GM12878 (cell line): Measurements from ENCODE around the gene BMF. TPM values are rescaled to one million over a fixed set of nuclear protein-coding genes. Genes with fewer than 3 reads are reported as not detected.
"Not testable (repeated sequence)": the region's sequence is repeated elsewhere in the genome, so short reads cannot be mapped to it uniquely, and the experiment has no call there.

Experiments
- ATAC-seq: fragments of 200-7000 bp; cut with Tn5 transposase; 3 replicates; pipeline ENCODE4 v1.9.1; 2020; ENCODE audit warnings: mild to moderate bottlenecking, moderate library complexity
- BruUV-seq: library from RNA; stranded (reverse); fragments of 400-500 nt; replicated peaks from 2 replicates; lab custom pipeline; 2021; lab: Mats Ljungman, UMichigan
- CTCF ChIA-PET: fragments of 300-600 bp; sonication (Branson Sonifier 250); formaldehyde crosslinking; extraction: SDS; loops from one replicate; lab custom pipeline; 2021; ENCODE audit warnings: inconsistent platforms; lab: Yijun Ruan, JAX
- POLR2A ChIA-PET: fragments of 350-600 bp; formaldehyde crosslinking; extraction: SDS; loops from one replicate; lab custom pipeline; 2021; ENCODE audit warnings: inconsistent platforms; lab: Charles Lee
- RAD21 ChIA-PET: fragments of 300-600 bp; sonication (Branson Sonifier 250); formaldehyde crosslinking; loops from one replicate; lab custom pipeline; 2023; ENCODE audit warnings: antibody characterized with exemption; ENCODE audit not compliant: unreplicated experiment; lab: Charles Lee
- SMC1A ChIA-PET: fragments of 300-600 bp; sonication (Branson Sonifier 250); formaldehyde crosslinking; loops from one replicate; lab custom pipeline; 2023; ENCODE audit not compliant: unreplicated experiment, uncharacterized antibody; lab: Charles Lee
- DNase-seq: peaks from one replicate; pipeline ENCODE4 v3.0.0-alpha.2; 2011; ENCODE audit warnings: low read depth, low spot score
- FAIRE-seq: peaks from 3 replicates; lab custom pipeline; 2011; peaks lifted over from hg19 to GRCh38; lab: Jason Lieb, UNC
- H2AFZ ChIP-seq: 2 replicates; pipeline ENCODE4 v1.6.0; 2011; ENCODE audit warnings: low read depth, low read length, control low read depth; ENCODE audit not compliant: control insufficient read depth
- H3K27ac ChIP-seq: 2 replicates; pipeline ENCODE4 v1.5.1; 2011; ENCODE audit warnings: control low read depth; ENCODE audit not compliant: control insufficient read depth, insufficient read depth
- H3K27me3 ChIP-seq, 2 experiments: replicated peaks in 1 of 2; 2 replicates each; pipeline versions ENCODE4 v1.6.0 to v1.6.1; 2011; ENCODE audit warnings: low read length in 1 of 2; ENCODE audit not compliant: control insufficient read depth in 2 of 2, insufficient read depth in 2 of 2
- H3K36me3 ChIP-seq, 2 experiments: 2 replicates each; pipeline ENCODE4 v1.5.1; 2011; ENCODE audit warnings: low read length in 1 of 2; ENCODE audit not compliant: control insufficient read depth in 2 of 2, insufficient read depth in 2 of 2
- H3K4me1 ChIP-seq: 2 replicates; pipeline ENCODE4 v1.6.1; 2011; ENCODE audit warnings: mild to moderate bottlenecking, low read length, moderate library complexity, mixed read lengths; ENCODE audit not compliant: control insufficient read depth, insufficient read depth
- H3K4me2 ChIP-seq: 2 replicates; pipeline ENCODE4 v1.6.0; 2011; ENCODE audit warnings: control low read depth; ENCODE audit not compliant: control insufficient read depth, insufficient read depth
- H3K4me3 ChIP-seq: fragments of 200-600 bp; sonication (generic); 2 replicates; pipeline ENCODE4 v1.5.1; 2016
- H3K79me2 ChIP-seq: 2 replicates; pipeline ENCODE4 v1.6.0; 2011; ENCODE audit warnings: low read length; ENCODE audit not compliant: control insufficient read depth, insufficient read depth
- H3K9ac ChIP-seq: 2 replicates; pipeline ENCODE4 v1.8.0; 2011; ENCODE audit warnings: low read length, control low read depth, mixed read lengths; ENCODE audit not compliant: control insufficient read depth, insufficient read depth
- H3K9me3 ChIP-seq: replicated peaks from 3 replicates; pipeline ENCODE4 v1.5.1; 2011; ENCODE audit warnings: mild to moderate bottlenecking, low read length; ENCODE audit not compliant: control insufficient read depth, insufficient read depth
- H4K20me1 ChIP-seq: 2 replicates; pipeline ENCODE4 v1.6.0; 2011; ENCODE audit not compliant: control insufficient read depth, insufficient read depth
- BACH1 ChIP-seq: fragments of 450-650 bp; IDR thresholded peaks from 2 replicates; pipeline ENCODE4 v1.6.1; 2017; ENCODE audit warnings: mild to moderate bottlenecking, borderline replicate concordance
- JUND ChIP-seq: IDR thresholded peaks from 2 replicates; pipeline ENCODE4 v1.6.1; 2012; ENCODE audit warnings: low read depth, mild to moderate bottlenecking, low read length, improper control_type of control experiment, moderate library complexity
- KLF5 ChIP-seq: fragments of 450-650 bp; IDR thresholded peaks from 2 replicates; pipeline ENCODE4 v1.6.1; 2014; ENCODE audit warnings: mild to moderate bottlenecking; ENCODE audit not compliant: partially characterized antibody
- POLR2A ChIP-seq: IDR thresholded peaks from 2 replicates; pipeline ENCODE4 v1.6.1; 2011; ENCODE audit warnings: low read depth, mild to moderate bottlenecking, low read length
- RELA ChIP-seq: fragments of 450-650 bp; IDR thresholded peaks from 2 replicates; pipeline ENCODE4 v1.8.0; 2014; ENCODE audit warnings: borderline replicate concordance; ENCODE audit not compliant: partially characterized antibody
- RUNX3 ChIP-seq: IDR thresholded peaks from 2 replicates; pipeline ENCODE4 v1.6.1; 2012; ENCODE audit warnings: low read length, inconsistent platforms
- SPI1 ChIP-seq: IDR thresholded peaks from 2 replicates; pipeline ENCODE4 v1.6.1; 2011; ENCODE audit warnings: low read depth, mild to moderate bottlenecking, low read length, moderate library complexity, borderline replicate concordance; ENCODE audit not compliant: insufficient read depth
- STAT1 ChIP-seq: fragments of 450-650 bp; conservative IDR thresholded peaks from 2 replicates; pipeline ENCODE4 v1.6.1; 2014; ENCODE audit warnings: antibody characterized with exemption, mild to moderate bottlenecking
- TCF12 ChIP-seq: IDR thresholded peaks from 2 replicates; pipeline ENCODE4 v1.6.1; 2011; ENCODE audit warnings: low read depth, mild to moderate bottlenecking, low read length
- USF1 ChIP-seq: IDR thresholded peaks from 2 replicates; pipeline ENCODE4 v1.6.1; 2011; ENCODE audit warnings: borderline replicate concordance, low read depth, mild to moderate bottlenecking, moderate library complexity, mixed read lengths, low read length; ENCODE audit not compliant: insufficient read depth; ENCODE audit errors: extremely low read length
- ZNF217 ChIP-seq: fragments of 450-650 bp; IDR thresholded peaks from 2 replicates; pipeline ENCODE4 v1.6.1; 2017; ENCODE audit warnings: antibody characterized with exemption, mild to moderate bottlenecking
- ZNF384 ChIP-seq: IDR thresholded peaks from 2 replicates; pipeline ENCODE4 v1.6.1; 2012; ENCODE audit warnings: low read depth, mild to moderate bottlenecking, low read length, improper control_type of control experiment, borderline replicate concordance
- WGBS: methylation state at CpG from one replicate; pipeline ENCODE4 v1.1.6; 2016; ENCODE audit warnings: low lambda C conversion rate; ENCODE audit not compliant: insufficient replicate concordance, insufficient coverage; ENCODE audit errors: missing lambda C conversion rate; 5-methylcytosine and 5-hydroxymethylcytosine counted together
- in situ Hi-C: fragments of 300-500 bp; cut with MboI; formaldehyde crosslinking; loops from 9 replicates; pipeline ENCODE4 v1.14.3; 2018; ENCODE audit warnings: mixed read lengths
- intact Hi-C: fragments of 100-400 bp; cut with micrococcal nuclease; formaldehyde crosslinking; loops from one replicate; pipeline ENCODE4 v1.14.2; 2022; ENCODE audit not compliant: unreplicated experiment
- polyA plus RNA-seq, 11 experiments: library from polyadenylated mRNA; depleted of rRNA in 4 of 11; unstranded in 6 of 11; stranded (reverse) in 5 of 11; fragments of >200 nt; fragmentation: Nextera tagmentation in 4 of 11; fragmentation: Illumina TruSeq in 1 of 11; extraction: Ambion mirVana in 4 of 11; extraction: Trizol in 1 of 11; gene quantifications; 1 replicate in 1 of 11; 2 replicates in 10 of 11; pipeline versions ENCODE4 v1.2.1 to v1.2.3, GENCODE V29; 2011 to 2016; ENCODE audit warnings: inconsistent platforms in 2 of 11, missing spikeins in 2 of 11, low read depth in 1 of 11
- total RNA-seq, 4 experiments: library from RNA; depleted of rRNA in 3 of 4; stranded (reverse); fragments of >200 nt in 3 of 4; fragmentation: Illumina TruSeq in 1 of 4; extraction: Trizol in 1 of 4; gene quantifications; 2 replicates each; pipeline versions ENCODE4 v1.2.1 to v1.2.3, GENCODE V29; 2013 to 2021
- TF ChIP-seq, protein P1 (sequence below): IDR thresholded peaks from 2 replicates; pipeline ENCODE4 v1.6.1; 2012; ENCODE audit warnings: low read depth, low read length, improper control_type of control experiment

BMF gene
- total and polyA plus RNA-seq, 10 of the 15 experiments (the other 5 are each of a cell fraction or from before 2014, with no cell fraction given): 0.82 to 34.9 (median 16.9) TPM

DNA sequence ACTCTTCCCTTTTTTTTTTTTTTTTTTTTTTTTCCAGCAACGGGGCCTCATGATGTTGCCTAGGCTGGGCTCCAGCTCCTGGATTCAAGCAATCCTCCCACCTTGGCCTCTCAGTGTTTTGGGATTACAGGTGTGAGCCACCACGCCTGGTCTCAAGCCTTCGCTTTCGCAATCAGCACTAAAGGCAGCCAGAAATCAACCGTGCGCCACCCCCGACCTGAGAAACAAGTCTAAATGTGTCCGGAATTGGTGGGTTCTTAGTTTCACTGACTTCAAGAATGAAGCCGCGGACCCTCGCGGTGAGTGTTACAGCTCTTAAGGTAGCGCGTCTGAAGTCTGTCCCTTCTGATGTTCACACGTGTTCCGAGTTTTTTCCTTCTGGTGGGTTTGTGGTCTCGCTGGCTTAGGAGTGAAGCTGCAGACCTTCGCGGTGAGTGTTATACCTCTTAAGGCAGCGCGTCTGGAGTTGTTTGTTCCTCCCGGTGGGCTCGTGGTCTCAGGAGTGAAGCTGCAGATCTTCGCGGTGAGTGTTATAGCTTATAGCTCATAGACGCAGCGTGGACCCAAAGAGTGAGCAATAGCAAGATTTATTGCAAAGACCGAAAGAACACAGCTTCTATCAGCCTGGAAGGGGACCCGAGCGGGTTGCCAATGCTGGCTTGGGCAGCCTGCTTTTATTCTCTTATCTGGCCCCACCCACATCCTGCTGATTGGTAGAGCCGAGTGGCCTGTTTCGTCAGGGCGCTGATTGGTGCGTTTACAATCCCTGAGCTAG is 34.8 kb downstream of the BMF start:
- H3K4me3 ChIP-seq, H3K9ac ChIP-seq, H4K20me1 ChIP-seq, DNase-seq, ATAC-seq, BruUV-seq, H3K9me3 ChIP-seq, H3K4me2 ChIP-seq, H2AFZ ChIP-seq, intact Hi-C loops, H3K27me3 ChIP-seq, in situ Hi-C loops, FAIRE-seq, POLR2A ChIA-PET, H3K79me2 ChIP-seq, H3K36me3 ChIP-seq, H3K27ac ChIP-seq: not testable (repeated sequence)
- 90% methylated on average over 31 of the region's 34 CpGs for WGBS
- H3K4me1 ChIP-seq: peaks cover 12% of the 10 kb centered on the region
- SMC1A ChIA-PET: interaction anchor here (0.8 to 43.9 kb wide), 3 partner anchors 14 to 30 kb away, joined by 3 to 981 read pairs (median 4); partner anchors contain the start of gene BMF
- RAD21 ChIA-PET: interaction anchor here (1.1 kb wide), 1 partner anchor 20 kb away, joined by 3 read pairs; no protein-coding TSS in a partner anchor
- CTCF ChIA-PET: interaction anchor here (1.3 to 23.9 kb wide), 2 partner anchors 20 to 28 kb away, joined by 4 to 578 read pairs; partner anchors contain the start of gene BMF

DNA sequence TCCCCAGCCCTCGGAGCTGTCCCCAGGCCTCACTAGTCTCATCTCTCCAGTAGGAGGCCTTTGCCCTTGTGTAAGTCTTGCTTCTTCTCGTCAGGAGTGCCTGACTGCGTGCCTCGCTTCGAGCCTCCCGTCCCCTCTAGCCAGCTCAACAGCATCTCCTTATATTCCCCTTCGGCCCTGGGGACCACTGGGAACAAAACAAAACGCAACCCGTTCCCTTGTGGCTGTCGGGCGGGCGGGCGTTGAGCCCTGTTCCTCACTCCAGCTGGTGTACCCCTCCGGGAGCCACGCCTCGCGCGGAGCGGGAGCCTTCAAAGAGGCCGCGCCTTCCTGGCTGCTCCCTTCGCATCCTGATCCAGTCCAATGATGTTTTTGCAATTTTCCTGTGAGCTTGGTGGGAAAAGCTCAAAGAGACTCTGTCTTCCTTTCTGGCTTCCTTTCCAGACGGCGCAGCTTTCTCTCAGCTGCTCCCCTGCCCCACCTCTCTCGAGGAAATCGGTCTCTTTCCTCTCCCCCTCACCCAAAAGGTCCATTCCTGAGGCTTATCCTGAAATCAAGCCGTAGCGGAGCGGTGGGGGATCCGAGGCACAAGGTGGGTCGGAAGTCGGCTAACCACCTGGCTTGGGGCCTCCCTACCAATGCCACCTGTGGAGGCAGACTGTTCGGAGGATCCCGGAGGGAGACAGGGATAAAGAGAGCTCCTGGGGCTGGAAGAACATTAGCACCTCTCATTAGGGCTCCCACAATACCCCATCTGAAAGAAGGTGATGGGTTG is 36.3 kb downstream of the BMF start:
- H3K27me3 ChIP-seq: no peaks in the 10 kb centered on the region
- in situ Hi-C loops: no loop called here
- H3K27ac ChIP-seq: no peak overlapping the region
- no peak overlapping the region for H2AFZ ChIP-seq
- no peaks in the 10 kb centered on the region for H4K20me1 ChIP-seq
- BruUV-seq: no TSS peak
- no peaks in the 10 kb centered on the region; the same call in 2 of the 3 replicates for H3K9me3 ChIP-seq
- no peak overlapping the region for H3K4me3 ChIP-seq
- H3K4me1 ChIP-seq: peaks cover 19% of the 10 kb centered on the region
- ATAC-seq: no peak
- RAD21 ChIA-PET: interaction anchor here (0.6 to 21.0 kb wide), 4 partner anchors 11 to 30 kb away, joined by 3 to 509 read pairs (median 4); partner anchors contain the start of gene BMF
- CTCF ChIA-PET: interaction anchor here (23.9 kb wide), 1 partner anchor 30 kb away, joined by 578 read pairs; the partner anchor contains the start of gene BMF
- no peaks in the 10 kb centered on the region for H3K36me3 ChIP-seq
- POLR2A ChIA-PET: interaction anchor here (1.2 kb wide), 1 partner anchor 11 kb away, joined by 5 read pairs; no protein-coding TSS in a partner anchor
- H3K4me2 ChIP-seq: no peak overlapping the region
- SMC1A ChIA-PET: interaction anchor here (1.2 to 43.9 kb wide), 4 partner anchors 10 to 32 kb away, joined by 3 to 981 read pairs (median 4); partner anchors contain the start of gene BMF
- intact Hi-C loops: no loop called here
- FAIRE-seq: no peak
- DNase-seq: no peak
- H3K9ac ChIP-seq: no peak overlapping the region
- WGBS: 90% methylated on average over 34 of the region's 34 CpGs
- no peaks in the 10 kb centered on the region for H3K79me2 ChIP-seq
- TF ChIP-seq JUND (no peak), POLR2A (no peak), RUNX3 (no peak), USF1 (no peak), KLF5 (no peak), BACH1 (no peak), ZNF217 (no peak), SPI1 (no peak), STAT1 (no peak), ZNF384 (no peak), RELA (no peak), TCF12 (no peak)
- TF ChIP-seq, protein P1, sequence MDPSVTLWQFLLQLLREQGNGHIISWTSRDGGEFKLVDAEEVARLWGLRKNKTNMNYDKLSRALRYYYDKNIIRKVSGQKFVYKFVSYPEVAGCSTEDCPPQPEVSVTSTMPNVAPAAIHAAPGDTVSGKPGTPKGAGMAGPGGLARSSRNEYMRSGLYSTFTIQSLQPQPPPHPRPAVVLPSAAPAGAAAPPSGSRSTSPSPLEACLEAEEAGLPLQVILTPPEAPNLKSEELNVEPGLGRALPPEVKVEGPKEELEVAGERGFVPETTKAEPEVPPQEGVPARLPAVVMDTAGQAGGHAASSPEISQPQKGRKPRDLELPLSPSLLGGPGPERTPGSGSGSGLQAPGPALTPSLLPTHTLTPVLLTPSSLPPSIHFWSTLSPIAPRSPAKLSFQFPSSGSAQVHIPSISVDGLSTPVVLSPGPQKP: no peak
